K562 (cell line): Measurements from ENCODE around the gene NRARP. TPM values are rescaled to one million over a fixed set of nuclear protein-coding genes. Genes with fewer than 3 reads are reported as not detected.

ENCODE experiments used
- ATAC-seq: fragments of 200-7000 bp; cut with Tn5 transposase; 3 replicates; pipeline ENCODE4 v1.9.1; 2020; ENCODE audit warnings: moderate library complexity
- BruUV-seq: library from RNA; stranded (reverse); fragments of 400-500 nt; replicated peaks from 2 replicates; lab custom pipeline; 2021; lab: Mats Ljungman, UMichigan
- CTCF ChIA-PET: fragments of 300-600 bp; formaldehyde crosslinking; extraction: SDS; loops from one replicate; lab custom pipeline; 2021; ENCODE audit warnings: low intra/inter-chr PET ratio; lab: Yijun Ruan, JAX
- POLR2A ChIA-PET: fragments of 300-600, 350-650 bp; sonication (Branson Sonifier 250); formaldehyde crosslinking; extraction: SDS; loops from one replicate; lab custom pipeline; 2021; ENCODE audit warnings: antibody characterized with exemption, inconsistent platforms; lab: Yijun Ruan, JAX
- DNase-seq, 4 experiments: peaks; one replicate each; pipeline versions ENCODE4 v3.0.0 to v3.0.0-alpha.2; 2011 to 2018; ENCODE audit warnings: low spot score in 3 of 4, mixed read lengths in 3 of 4; ENCODE audit errors: extremely low read depth in 1 of 4
- FAIRE-seq: peaks from 2 replicates; lab custom pipeline; 2011; peaks lifted over from hg19 to GRCh38; lab: Jason Lieb, UNC
- H2AFZ ChIP-seq: 2 replicates; pipeline ENCODE4 v1.6.0; 2011; ENCODE audit warnings: low read depth, low read length, control low read depth, inconsistent platforms
- H3K27ac ChIP-seq: fragments of 200-600 bp; 3 replicates; pipeline ENCODE4 v1.8.0; 2011; ENCODE audit warnings: low read depth, mild to moderate bottlenecking, control low read depth, inconsistent platforms, low read length, moderate library complexity, mixed read lengths; ENCODE audit errors: extremely low read depth
- H3K27me3 ChIP-seq, 2 experiments: fragments of 300-600 bp in 1 of 2; 2 replicates in 1 of 2; 3 replicates in 1 of 2; pipeline versions ENCODE4 v1.6.0 to v1.8.0; 2011; ENCODE audit warnings: inconsistent platforms in 2 of 2, low read length in 2 of 2, mild to moderate bottlenecking in 1 of 2, mixed read lengths in 1 of 2, moderate library complexity in 1 of 2; ENCODE audit not compliant: control insufficient read depth in 2 of 2, insufficient read depth in 2 of 2
- H3K36me3 ChIP-seq: fragments of 300-600 bp; 3 replicates; pipeline ENCODE4 v1.8.0; 2011; ENCODE audit warnings: mild to moderate bottlenecking, low read length, inconsistent platforms; ENCODE audit not compliant: control insufficient read depth, insufficient read depth
- H3K4me1 ChIP-seq, 2 experiments: fragments of 200-600 bp in 1 of 2; replicated peaks in 1 of 2; 2 replicates in 1 of 2; 3 replicates in 1 of 2; pipeline versions ENCODE4 v1.5.1 to v1.8.0; 2011; ENCODE audit warnings: inconsistent platforms in 2 of 2, low read length in 2 of 2, mild to moderate bottlenecking in 1 of 2, mixed read lengths in 1 of 2, moderate library complexity in 1 of 2; ENCODE audit not compliant: control insufficient read depth in 2 of 2, insufficient read depth in 2 of 2
- H3K4me2 ChIP-seq: 2 replicates; pipeline ENCODE4 v1.6.1; 2011; ENCODE audit warnings: low read length, control low read depth, inconsistent platforms, mixed read lengths; ENCODE audit not compliant: insufficient read depth
- H3K4me3 ChIP-seq: fragments of 200-600 bp; sonication (generic), shearing (Covaris generic); 2 replicates; pipeline ENCODE4 v1.5.1; 2016; ENCODE audit warnings: control low read depth, inconsistent platforms
- H3K79me2 ChIP-seq: fragments of 200-600 bp; 3 replicates; pipeline ENCODE4 v1.8.0; 2011; ENCODE audit warnings: low read length, inconsistent platforms; ENCODE audit not compliant: control insufficient read depth, insufficient read depth
- H3K9ac ChIP-seq, 2 experiments: 2 replicates each; pipeline versions ENCODE4 v1.6.0 to v1.6.1; 2011; ENCODE audit warnings: low read depth in 2 of 2, low read length in 2 of 2, control low read depth in 1 of 2, inconsistent platforms in 1 of 2, mild to moderate bottlenecking in 1 of 2, mixed read lengths in 1 of 2; ENCODE audit not compliant: insufficient read depth in 1 of 2
- H3K9me1 ChIP-seq: one replicate; pipeline ENCODE4 v1.6.0; 2011; ENCODE audit warnings: inconsistent platforms, mild to moderate bottlenecking, low read length, moderate library complexity; ENCODE audit not compliant: control insufficient read depth, insufficient read depth
- H3K9me3 ChIP-seq: replicated peaks from 2 replicates; pipeline ENCODE4 v1.5.1; 2011; ENCODE audit warnings: low read depth, low read length, inconsistent platforms; ENCODE audit not compliant: control insufficient read depth, insufficient read depth
- H4K20me1 ChIP-seq: replicated peaks from 2 replicates; pipeline ENCODE4 v1.6.1; 2011; ENCODE audit warnings: low read length, inconsistent platforms, mixed read lengths; ENCODE audit not compliant: control insufficient read depth, insufficient read depth
- CBX2 ChIP-seq: fragments of 200-600 bp; sonication (generic); IDR thresholded peaks from one replicate; pipeline ENCODE4 v1.6.1; 2012; ENCODE audit warnings: mild to moderate bottlenecking, low read length, inconsistent platforms; ENCODE audit not compliant: insufficient read depth, poor library complexity, severe bottlenecking
- CBX5 ChIP-seq: IDR thresholded peaks from 2 replicates; pipeline ENCODE4 v1.6.1; 2014; ENCODE audit warnings: low read depth, borderline replicate concordance
- E2F3 ChIP-seq: fragments of 250-450 bp; sonication (Bioruptor Pico); IDR thresholded peaks from 2 replicates; pipeline ENCODE4 v1.4.0; 2020; ENCODE audit warnings: mild to moderate bottlenecking
- KLF1 ChIP-seq: fragments of 450-650 bp; IDR thresholded peaks from 2 replicates; pipeline ENCODE4 v1.6.1; 2016; ENCODE audit warnings: missing genetic modification characterization, missing compliant biosample characterization
- RAD21 ChIP-seq, 2 experiments: fragments of 250-450 bp in 1 of 2; fragments of 450-650 bp in 1 of 2; sonication (Bioruptor Pico) in 1 of 2; formaldehyde crosslinking in 1 of 2; IDR thresholded peaks in 1 of 2; conservative IDR thresholded peaks in 1 of 2; 2 replicates each; pipeline versions ENCODE4 v1.4.0 to v1.8.0; 2020 to 2022; ENCODE audit warnings: mild to moderate bottlenecking in 2 of 2, moderate library complexity in 1 of 2
- RNF2 ChIP-seq: sonication (generic); IDR thresholded peaks from 2 replicates; pipeline ENCODE4 v1.6.1; 2016
- XRCC4 ChIP-seq: IDR thresholded peaks from one replicate; pipeline ENCODE4 v1.6.1; 2011; ENCODE audit not compliant: insufficient read depth, insufficient read length; ENCODE audit errors: extremely low read depth
- ZBTB2 ChIP-seq: fragments of 450-650 bp; IDR thresholded peaks from 2 replicates; pipeline ENCODE4 v1.6.1; 2016; ENCODE audit warnings: antibody characterized with exemption
- ZBTB5 ChIP-seq: fragments of 450-650 bp; IDR thresholded peaks from 2 replicates; pipeline ENCODE4 v1.6.1; 2017; ENCODE audit warnings: antibody characterized with exemption
- ZC3H8 ChIP-seq: fragments of 450-650 bp; IDR thresholded peaks from 2 replicates; pipeline ENCODE4 v1.6.1; 2017
- ZKSCAN3 ChIP-seq: fragments of 250-450 bp; sonication (Bioruptor Pico); IDR thresholded peaks from 2 replicates; pipeline ENCODE4 v1.4.0; 2020
- ZNF766 ChIP-seq: fragments of 200-800 bp; sonication (Bioruptor generic); conservative IDR thresholded peaks from 2 replicates; pipeline ENCODE4 v1.6.1; 2016; ENCODE audit warnings: missing genetic modification characterization, missing compliant biosample characterization
- ZNF785 ChIP-seq: fragments of 250-450 bp; sonication (Bioruptor Pico); IDR thresholded peaks from 2 replicates; pipeline ENCODE4 v1.4.0; 2020; ENCODE audit warnings: mild to moderate bottlenecking
- WGBS: fragments of 100-300 bp; shearing (Covaris generic); methylation state at CpG from one replicate; pipeline ENCODE4 v1.1.6; 2016; ENCODE audit warnings: low coverage, mixed read lengths; ENCODE audit not compliant: insufficient coverage; ENCODE audit errors: missing lambda C conversion rate; 5-methylcytosine and 5-hydroxymethylcytosine counted together
- in situ Hi-C: fragments of 300-500 bp; cut with MboI; formaldehyde crosslinking; loops from 4 replicates; pipeline ENCODE4 v1.15.0; 2018; ENCODE audit warnings: inconsistent platforms, mixed read lengths
- intact Hi-C: fragments of 100-400 bp; cut with micrococcal nuclease; formaldehyde crosslinking; loops from 2 replicates; pipeline ENCODE4 v1.14.2; 2022
- polyA plus RNA-seq, 8 experiments: library from polyadenylated mRNA; depleted of rRNA in 4 of 8; stranded (reverse) in 5 of 8; unstranded in 3 of 8; fragments of >200 nt; fragmentation: Nextera tagmentation in 2 of 8; fragmentation: Illumina TruSeq in 1 of 8; extraction: Ambion mirVana in 2 of 8; extraction: Trizol in 1 of 8; gene quantifications; 2 replicates each; pipeline versions ENCODE4 v1.2.1 to v1.2.3, GENCODE V29; 2011 to 2014; ENCODE audit warnings: inconsistent platforms in 1 of 8, missing spikeins in 1 of 8
- total RNA-seq, 7 experiments: library from RNA; depleted of rRNA in 6 of 7; stranded (reverse); fragments of >200 nt in 6 of 7; fragmentation: Illumina TruSeq in 2 of 7; extraction: Trizol in 2 of 7; gene quantifications; 2 replicates each; pipeline versions ENCODE4 v1.2.1 to v1.2.3, GENCODE V29; 2011 to 2021; ENCODE audit warnings: low replicate concordance in 1 of 7

NRARP gene
- total and polyA plus RNA-seq, 9 of the 15 experiments (the other 6 are each of a cell fraction or from before 2014, with no cell fraction given): 2.0 to 24.5 (median 7.2) TPM; not detected in 2

GRCh38 chr9:137275203-137275587 lies 26.9 kb downstream of the NRARP start:
- Histone ChIP-seq H3K9me3 (no peaks in the 10 kb centered on the region), H3K4me2 (no peak overlapping the region), H3K4me1 (peaks cover 17 to 92% of the 10 kb centered on the region in 2 experiments), H3K4me3 (no peak overlapping the region)
- 92% methylated on average over 9 of the region's 10 CpGs for WGBS
- in situ Hi-C loops: no loop called here
- CTCF ChIA-PET: no interaction called here
- TF ChIP-seq KLF1 (tag): no peak
- no peak for TF ChIP-seq CBX5
- no peak for TF ChIP-seq RNF2
- no peak for TF ChIP-seq RAD21 (CRISPR knock-in tag; conservative IDR thresholded peaks at IDR 0.05 in 1 of 2, IDR thresholded peaks at IDR 0.05 in 1 of 2)
- no peak for TF ChIP-seq ZC3H8
- TF ChIP-seq ZBTB2: no peak
- no peak for TF ChIP-seq ZKSCAN3 (CRISPR knock-in tag)
- TF ChIP-seq ZNF785 (CRISPR knock-in tag): no peak
- no peak for TF ChIP-seq CBX2
- TF ChIP-seq E2F3: no peak
- no peak for TF ChIP-seq ZNF766 (CRISPR knock-in tag)
- TF ChIP-seq ZBTB5: no peak
- no peak for TF ChIP-seq XRCC4
- TF ChIP-seq, all 486 proteins: peak for 0
- Histone ChIP-seq H3K9ac (peak overlapping the region in 1 of 2 experiments; percentile 91; a peak in 2 of 4 replicates), H3K9me1 (no peaks in the 10 kb centered on the region), H3K36me3 (peaks cover 50% of the 10 kb centered on the region; the same call in 1 of the 3 replicates), H3K27me3 (no peaks in the 10 kb centered on the region), H3K27ac (peak overlapping the region; percentile 98; the same call in 1 of the 3 replicates), H4K20me1 (no peaks in the 10 kb centered on the region), H2AFZ (no peak overlapping the region), H3K79me2 (peaks cover 27% of the 10 kb centered on the region)
- intact Hi-C loops: no loop called here
- POLR2A ChIA-PET: interaction anchor here (1.0 kb wide), 1 partner anchor 24 kb away, joined by 3 read pairs; no protein-coding TSS in a partner anchor
- no TSS peak for BruUV-seq
- no peak for FAIRE-seq
- no peak for ATAC-seq
- no peak for DNase-seq
